Tibial nerve (tissue), 4 donors: ENCODE data around the gene CIART.

ENCODE experiments used
- CTCF ChIP-seq, 5 experiments: fragments of 200-600 bp in 3 of 5; fragments of 450-650 bp in 2 of 5; sonication (generic) in 3 of 5; IDR thresholded peaks; one replicate each; pipeline ENCODE4 v1.5.1; 2016 to 2019; ENCODE audit warnings: antibody characterized with exemption in 5 of 5, mild to moderate bottlenecking in 3 of 5, moderate library complexity in 2 of 5
- EP300 ChIP-seq, 2 donors: sonication (generic); formaldehyde crosslinking; IDR thresholded peaks; one replicate each; pipeline ENCODE4 v1.6.1; 2017; ENCODE audit warnings: antibody characterized with exemption in 2 of 2, mild to moderate bottlenecking in 1 of 2

DNA sequence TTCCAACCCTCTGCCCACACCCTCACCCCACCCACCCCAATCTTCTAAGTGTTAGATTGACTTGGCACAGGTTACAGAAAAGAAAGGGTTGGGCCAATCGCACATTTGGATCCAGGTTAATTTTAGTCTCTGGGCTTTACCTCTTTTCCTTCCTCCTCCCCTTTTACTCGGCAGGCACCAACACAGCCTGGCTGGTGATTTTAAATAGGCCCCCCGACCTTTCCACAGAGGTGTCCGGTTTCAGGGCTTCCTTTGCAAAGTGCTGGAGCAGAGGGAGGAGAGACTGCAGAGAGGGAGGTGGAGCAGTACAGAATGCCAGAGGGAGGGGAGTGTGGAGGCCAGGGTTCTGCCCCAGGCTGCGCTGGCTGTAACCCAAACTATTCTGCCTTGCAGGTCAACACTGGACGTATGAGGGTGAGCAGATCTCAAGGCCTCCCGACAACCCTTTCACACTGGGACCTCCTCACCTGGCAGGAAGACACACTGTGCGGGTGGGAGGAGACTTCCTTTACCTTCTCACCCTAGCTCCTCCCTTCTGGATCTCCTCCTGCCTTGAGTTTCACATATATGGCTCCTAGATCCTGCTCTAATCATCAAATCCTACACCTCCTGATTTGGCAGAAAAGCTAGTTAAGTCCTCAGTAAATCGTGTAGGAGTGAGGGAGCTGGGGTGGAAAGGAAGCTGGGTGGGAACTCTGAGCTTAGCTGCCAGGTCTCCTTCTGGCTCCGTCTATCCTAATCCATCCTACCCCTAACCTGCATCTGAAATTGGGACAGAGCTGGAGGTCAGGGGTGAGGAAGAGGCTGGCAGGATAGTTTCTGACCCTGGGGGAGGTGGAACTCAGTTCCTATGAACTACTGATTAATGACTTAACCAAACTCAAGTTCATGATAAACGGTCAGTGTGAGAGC is 22.3 kb upstream of the CIART start:
- TF ChIP-seq EP300 (IDR thresholded peaks at IDR 0.05), result no peak
- no peak for TF ChIP-seq CTCF (IDR thresholded peaks at IDR 0.05)
